NCI-H1105 (cell line): Measurements from ENCODE around the gene DBN1.
A peak's percentile ranks its signal among the peaks of the same experiment; 100 is the strongest.

Source experiments
- DNase-seq: peaks from one replicate; lab custom pipeline; 2025; lab: John Stamatoyannopoulos, UW

DBN1 gene

DNA sequence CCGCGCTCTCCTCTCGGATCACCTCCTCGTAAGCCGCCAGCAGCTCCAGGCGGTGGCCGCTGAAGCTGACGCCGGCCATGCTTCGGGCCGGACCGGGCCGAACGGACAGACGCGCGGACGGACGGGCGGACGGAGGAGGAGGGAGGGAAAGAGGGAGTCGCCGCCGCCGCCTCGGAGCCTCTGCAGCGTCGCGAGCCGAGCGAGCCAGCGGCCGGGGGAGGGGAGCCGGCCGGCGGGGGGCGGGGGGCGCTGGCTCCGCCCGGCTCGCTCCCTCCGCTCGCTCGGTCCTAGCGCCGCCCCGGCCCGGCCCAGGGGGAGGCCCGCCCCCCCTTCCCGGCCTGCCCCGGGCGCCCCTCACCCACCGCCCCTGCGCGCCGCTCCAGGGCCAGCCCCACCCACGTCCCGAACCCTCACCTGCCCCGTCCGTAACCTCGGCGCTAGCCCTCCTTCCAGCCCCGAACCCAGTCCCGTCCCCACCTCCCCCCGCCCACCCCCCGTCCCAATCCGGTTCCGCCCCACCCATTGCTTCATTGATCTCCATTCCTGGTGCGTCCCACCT is at the start of gene DBN1:
Gene DBN1 (minus strand): TSS at position 192 of the 559 bp plus-strand sequence. CDS start 113 bp downstream, at position 79.
- peak; percentile 42 for DNase-seq

GRCh38 chr5:177520916-177521513 is 47.6 kb upstream of the DBN1 start:
- no peak for DNase-seq

DNA sequence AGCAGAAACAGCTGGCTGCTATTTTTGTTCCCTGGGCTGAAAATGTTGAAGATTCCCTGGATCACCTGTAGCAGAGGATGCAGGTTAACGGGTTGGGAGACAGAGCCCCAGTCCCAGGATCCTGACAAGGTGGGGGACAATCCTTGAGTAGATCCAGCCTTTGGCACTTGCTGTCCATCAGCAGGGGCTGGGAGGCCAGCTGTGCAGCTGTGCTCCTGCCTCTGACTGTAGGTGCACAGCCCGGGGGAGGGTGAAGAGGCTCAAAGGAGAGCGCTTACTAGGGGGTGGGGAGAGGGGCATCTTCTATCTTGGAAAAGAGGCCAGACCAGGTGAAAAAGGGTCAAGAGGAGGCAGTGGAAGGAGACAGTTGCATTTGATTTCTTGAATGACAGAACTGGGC is 46.8 kb upstream of the DBN1 start:
- DNase-seq = no peak

GRCh38 chr5:177519463-177520235 is 46.2 kb upstream of the DBN1 start:
- DNase-seq = no peak

DNA sequence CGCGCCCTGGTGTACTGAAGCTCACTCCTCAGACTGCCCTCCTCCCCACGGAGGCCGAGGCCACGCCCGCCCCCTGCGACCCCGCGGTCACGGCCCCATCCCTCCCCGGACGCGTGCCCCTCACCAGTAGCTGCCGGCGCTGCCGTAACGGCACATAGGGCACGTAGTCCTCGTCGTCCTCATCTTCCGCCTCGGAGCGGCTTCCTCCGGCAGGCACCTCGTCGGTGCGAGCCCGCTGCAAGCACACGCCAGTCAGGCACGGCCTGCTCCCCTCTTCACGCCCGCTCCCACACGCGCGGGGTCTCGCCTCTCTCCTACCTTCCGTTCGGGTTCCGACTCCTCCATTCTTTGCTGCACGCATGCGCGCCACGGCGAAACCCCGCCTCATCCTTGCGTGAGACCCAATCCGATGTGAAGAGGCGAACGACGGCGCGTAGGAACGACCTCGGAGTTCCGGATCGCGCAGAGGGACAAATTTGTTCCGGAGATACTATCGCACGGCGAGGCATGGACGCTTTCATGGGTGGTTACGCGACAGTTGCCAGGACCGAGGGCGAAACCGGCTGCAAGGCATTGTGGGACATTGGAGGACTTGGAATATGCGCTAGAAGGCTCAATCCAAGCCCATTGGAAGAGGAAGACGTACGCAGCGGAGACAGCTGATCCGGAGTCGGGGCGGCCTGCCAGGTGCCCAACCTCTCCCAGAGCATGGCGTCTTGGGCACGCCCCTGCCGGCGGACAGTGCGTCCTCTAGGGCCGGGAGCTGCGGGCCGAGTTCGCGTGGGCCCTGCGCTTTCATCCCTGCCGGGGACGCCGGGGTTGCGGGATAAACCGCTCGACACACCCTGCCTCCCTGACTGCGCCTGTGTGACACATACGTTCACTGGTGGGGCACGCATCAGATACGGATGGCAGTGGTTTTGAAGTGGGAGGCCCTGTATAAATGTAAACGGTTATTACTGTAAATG is 43.5 kb upstream of the DBN1 start, which contains the start of gene DDX41:
Gene DDX41 (minus strand): TSS at position 361 of the 968 bp plus-strand sequence. CDS start 16 bp downstream, at position 345.
- peak; percentile 88 for DNase-seq

DNA sequence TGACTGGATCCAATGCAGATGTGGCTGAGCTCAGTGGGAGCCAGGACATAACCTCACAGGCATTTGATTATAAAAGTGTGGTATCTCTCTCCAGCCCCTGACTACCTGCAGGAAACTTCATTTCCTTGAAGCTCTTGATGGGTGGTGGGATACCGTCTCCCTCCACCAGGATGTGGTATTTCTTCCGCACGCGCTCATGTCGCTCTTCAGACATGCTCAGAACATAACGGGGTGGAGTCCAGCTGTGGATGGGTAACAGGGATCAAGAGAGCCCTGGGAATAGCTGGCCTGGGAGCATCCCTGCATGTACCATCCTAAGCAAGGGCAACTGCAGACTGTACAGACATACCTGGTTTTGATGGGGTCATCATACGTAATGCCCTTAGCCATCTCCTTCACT is 42.1 kb upstream of the DBN1 start:
- DNase-seq = no peak

DNA sequence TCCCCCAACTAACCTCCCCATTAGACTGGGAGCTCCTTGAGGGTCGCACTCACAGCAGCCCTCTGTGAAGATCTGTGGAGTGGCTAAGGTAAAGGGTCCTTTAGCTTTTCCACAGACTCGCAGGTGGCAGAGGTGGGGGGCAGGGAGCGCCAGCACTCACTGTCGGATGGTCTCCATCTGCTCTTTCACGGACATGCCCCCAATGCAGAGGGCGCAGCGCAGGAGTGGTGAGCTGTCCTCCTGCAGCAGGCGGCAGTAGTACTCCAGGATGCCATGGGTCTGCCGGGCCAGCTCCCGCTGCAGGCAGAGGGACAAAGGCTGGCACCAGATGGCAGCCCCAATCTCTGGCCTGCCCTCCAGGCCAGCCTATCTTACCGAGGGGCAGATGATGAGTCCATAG is 41.1 kb upstream of the DBN1 start:
- DNase-seq = no peak

DNA sequence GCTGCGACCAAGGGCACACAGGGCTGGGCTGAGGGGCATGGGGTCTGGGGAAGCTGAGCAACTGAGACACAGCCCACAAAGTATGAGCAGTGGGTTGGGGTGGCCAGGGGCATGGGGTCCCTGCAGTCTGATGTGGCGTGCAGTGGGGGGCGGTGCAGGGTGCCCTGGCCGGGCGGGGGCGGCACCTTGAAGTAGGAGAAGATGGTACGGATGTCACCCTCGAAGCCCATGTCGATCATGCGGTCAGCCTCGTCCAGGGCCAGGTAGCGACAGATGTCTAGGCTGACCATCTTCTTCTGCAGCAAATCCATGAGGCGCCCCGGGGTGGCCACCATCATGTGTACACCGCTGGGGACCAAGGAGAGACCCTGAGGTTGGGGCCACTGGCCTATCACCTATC is 40.1 kb upstream of the DBN1 start:
- DNase-seq = no peak

DNA sequence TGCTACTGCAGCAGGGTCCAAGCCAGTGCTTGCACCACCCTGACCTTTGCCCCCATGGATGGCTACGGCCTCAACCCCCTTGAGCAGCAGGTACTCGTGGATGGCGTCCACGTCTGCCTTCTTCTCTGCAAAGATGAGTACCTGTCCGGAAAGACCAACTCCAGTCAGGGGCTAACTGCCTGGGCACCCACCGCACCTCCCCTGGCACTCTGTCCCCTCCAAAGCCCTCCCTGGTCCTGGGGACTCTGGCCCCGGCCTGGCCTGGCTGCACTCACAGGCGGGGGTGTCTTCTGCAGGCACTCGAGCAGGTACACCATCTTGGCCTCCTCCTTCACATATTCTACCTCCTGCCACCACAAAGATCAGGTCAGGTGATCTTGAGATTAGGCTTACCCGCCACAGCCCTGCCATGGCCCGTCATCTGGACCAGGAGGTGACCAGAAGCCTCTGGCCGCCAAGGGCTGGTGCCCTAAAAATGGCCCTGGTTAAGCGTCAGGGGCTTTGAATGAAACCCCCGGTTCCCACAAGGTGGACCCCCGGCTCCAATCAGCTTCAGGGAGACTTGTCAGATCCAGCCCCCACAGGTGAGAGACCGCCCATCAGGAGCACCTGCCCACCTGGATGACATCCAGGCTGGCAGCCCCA is 39.4 kb upstream of the DBN1 start:
- no peak for DNase-seq

DNA sequence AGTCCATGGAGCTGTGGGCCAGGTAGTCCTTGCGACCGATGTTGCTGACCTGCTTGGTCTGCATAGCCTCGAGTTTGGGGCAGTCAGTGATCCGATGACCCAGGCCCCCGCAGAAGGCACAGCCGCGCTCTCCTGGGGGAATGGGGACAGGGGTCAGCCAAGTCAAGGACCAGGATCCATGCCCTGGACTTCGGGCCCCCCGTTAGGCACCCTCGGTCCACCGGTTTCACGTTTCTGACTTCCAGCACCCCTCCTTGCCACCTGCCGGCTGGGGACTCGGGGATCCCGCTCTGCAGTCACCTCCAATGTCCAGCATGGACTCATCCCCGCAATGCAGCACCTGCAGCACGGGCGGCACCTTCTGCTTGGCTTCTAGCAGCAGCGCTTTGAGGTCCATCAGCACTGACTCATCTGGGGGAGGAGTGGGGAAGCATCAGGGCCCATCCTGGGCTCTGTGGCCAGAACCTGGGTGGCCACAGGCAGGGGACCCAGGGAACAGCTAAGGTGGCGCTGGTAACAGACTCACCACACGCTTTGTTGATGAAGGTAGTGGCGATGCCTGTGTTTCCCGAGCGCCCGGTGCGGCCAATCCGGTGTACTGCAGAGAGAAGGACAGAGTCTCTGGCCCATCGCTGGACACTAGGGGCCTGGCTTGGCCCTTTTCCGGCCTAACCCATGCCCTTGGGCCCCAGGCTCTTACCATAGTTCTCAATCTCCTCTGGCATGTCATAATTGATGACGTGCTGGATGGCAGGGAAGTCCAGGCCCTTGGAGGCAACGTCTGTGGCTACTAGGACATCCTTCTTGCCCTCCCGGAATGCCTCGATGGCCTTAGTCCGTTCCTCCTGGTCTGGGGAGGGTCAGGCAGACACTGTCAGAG is 38.6 kb upstream of the DBN1 start:
- DNase-seq = no peak

DNA sequence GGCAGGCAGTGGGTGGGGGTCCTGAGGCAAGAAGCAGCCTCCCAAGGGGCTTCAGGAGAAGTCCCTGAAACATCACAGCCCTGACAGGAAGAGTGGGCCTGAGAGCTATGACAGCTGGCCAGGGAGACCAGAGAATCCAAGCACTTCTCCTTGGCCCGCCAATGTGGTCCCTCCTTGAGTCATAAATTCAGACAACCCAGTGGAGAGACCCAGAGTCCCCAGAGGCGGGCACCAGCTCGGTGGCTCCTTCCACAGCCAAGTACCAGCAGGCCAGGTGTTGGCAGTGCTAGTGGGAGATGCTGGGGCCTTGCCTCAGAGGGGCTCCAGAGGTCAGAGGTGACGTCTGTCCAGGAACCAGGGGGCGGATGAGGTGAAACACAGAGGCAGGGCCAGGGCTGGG is 37.7 kb upstream of the DBN1 start:
- DNase-seq = no peak

DNA sequence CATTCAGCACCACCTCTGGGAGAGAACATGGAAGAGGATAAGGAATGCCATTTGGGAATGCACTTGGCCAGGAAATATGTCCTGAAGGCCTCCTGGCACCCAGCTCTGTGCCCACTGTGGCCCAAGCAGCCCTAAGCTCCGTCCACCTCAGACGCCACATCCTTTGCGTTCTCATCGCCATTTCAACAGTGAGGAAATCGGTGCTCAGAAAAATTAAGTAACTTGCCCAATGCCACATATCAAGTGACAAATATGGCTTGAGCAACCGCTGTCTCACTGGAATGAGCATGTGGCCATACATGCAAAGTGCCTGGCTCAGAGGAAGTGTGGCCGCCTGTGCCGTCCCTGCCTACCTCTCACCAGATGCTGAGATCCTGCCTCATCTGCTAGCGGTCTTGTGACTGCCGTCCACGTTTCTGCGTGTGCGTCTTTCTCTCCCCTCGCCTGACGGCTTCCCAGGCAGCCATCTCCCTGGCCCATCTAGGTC is 37.2 kb upstream of the DBN1 start:
- DNase-seq = no peak

DNA sequence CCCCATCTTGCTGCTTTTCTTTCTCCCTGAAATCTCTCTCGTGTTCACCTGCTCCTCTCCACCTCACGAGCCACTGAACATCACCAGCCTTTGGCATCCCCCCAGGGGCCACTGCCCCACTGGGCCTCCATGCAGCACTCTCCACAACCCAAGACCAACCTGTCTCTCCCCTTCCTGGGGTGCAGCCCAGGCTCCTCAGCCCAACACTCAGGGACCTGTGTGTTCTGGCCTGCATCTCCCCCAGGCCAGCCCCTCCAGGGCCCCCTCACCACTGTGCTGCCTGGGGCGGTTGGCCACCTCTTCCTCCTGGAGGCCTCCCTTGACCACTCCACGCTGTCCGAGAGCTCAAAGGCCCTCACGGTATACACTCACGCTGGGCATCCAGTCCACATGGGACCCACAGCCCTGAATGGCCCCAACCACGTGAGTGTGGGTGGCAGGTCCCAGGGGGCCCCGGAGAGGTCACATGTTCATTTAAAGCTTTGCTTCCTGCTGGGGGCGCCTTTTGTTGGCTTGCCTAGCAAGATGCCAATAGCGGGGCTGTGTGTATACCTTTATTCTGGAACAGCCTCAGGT is 36.6 kb upstream of the DBN1 start:
- no peak for DNase-seq

DNA sequence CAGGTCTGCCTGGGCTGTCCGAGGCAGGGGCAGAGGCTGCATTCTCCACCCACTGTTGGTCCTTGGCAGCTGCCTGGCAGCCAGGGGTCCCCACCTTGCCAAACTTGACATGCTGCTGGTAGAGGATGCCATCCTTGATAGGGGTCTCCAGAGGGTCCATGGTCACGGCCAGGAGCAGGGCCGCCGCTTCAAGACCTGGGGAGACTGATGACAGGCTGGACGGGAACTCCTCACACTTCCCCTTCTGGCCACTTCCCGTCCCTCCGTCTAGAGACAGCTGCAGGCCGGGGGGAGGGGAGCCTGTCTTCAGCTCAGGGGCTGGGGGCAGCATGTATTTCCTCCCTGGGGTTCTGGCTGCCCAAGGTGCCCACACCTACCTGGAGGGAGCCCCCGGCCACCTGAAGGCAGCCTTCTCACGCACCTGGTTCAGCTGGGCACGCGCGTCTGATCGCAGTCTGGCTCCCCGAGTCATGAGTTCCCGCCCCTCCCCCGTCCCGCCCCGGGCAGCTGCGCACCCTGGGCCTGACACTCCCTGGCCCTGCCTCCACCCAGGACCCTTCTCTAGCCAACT is 36.0 kb upstream of the DBN1 start, which contains the start of gene DOK3:
Gene DOK3 (minus strand): TSS at position 446 of the 571 bp plus-strand sequence. CDS start 286 bp downstream, at position 160.
- no peak for DNase-seq

- no peak for DNase-seq
Measured at GRCh38 chr5:177508837-177509236, 35.4 kb upstream of the DBN1 start.

DNA sequence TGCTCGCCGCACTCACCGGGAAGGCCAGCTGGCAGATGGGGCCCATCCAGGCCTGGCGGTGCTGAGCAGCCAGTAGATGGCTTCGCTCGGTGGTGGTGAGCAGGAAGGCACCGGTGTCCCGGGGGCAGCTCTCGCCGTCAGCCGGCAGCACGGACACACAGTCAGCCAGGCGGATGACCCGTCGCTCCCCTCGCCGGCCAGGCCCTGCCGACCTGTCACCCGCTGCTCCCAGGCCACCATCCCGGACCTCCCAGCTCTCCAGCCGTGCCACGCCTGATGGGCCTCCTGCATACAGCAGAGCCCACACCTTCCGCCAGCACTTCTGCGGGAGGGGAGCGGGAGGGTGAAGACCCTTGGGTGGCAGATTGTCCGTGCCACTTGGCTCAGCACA is 34.8 kb upstream of the DBN1 start:
- DNase-seq = no peak

DNA sequence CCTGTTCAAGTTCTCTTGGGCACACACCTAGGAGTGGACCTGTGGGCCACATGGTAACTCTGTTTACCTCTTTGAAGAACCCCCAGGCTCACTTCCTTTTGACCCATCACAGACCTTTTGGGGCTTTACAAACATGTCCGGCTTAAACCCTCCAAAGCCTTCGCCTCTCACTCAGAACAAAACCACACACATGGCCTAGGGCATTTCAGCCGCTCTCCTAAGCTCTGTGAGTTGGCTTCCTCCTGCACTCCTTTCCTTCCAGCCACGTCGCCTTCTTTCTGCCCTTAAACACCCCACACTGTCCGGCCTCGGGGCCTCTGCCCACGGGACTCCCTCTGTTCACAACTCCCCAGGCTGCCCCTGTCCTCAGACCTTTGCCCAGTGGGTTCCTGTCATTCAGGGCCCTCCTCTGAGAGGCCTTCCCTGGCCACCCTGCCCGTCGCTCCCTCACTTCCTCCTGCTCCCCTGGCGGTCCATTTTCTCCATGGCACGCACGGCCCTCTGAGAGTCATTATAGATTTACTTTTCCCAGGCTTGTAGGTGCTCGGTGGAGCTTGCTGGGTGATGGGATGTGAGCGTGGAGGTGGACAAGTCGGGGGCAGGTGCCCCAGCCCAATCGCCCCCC is 34.3 kb upstream of the DBN1 start:
- no peak for DNase-seq

DNA sequence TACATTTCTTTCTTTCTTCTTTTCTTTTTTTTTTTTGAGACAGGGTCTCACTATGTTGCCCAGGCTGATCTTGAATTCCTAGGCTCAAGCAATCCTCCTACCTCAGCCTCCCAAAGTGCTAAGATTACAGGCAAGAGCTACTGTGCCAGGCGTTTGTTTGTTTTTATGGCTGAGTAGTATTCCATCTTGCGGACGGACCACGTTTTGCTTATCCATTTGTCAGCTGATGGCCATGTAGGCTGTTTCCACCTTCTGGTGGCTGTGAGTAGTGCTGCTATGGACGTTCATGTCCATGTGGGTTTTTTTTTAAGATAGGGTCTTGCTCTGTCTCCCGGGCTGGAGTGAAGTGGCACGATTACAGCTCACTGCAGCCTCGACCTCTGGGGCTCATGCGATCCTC is 33.7 kb upstream of the DBN1 start:
- DNase-seq = no peak

GRCh38 chr5:177505075-177505474 is 31.6 kb upstream of the DBN1 start:
- DNase-seq = no peak
